Eye (tissue), 1 donor: ENCODE measurements around the gene LNP1.

Experiments
- DNase-seq: peaks from one replicate; pipeline ENCODE4 v3.0.0-alpha.2; 2015

The LNP1 gene

GRCh38 chr3:100483529-100483928 lies 82.2 kb downstream of the LNP1 start:
- no peak for DNase-seq

- DNase-seq: no peak
Observed at GRCh38 chr3:100486808-100487207, 85.5 kb downstream of the LNP1 start.

DNA sequence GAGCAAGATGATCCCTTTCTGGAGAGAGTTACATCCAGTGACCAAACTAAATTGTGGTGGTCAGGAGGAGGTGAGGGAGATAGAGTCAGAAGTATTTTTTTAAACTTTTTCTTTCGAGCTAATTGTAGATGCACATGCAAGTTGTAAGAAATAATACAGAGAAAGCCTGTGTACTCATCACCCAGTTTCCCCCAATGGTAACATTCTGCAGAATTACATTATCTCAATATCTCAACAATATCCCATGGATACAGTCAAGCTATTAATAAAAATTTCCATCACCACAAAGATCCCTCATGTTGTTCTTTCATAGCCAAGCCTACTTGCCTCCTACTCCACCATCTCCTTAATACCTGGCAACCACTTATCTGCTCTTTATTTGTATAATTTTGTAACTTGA lies 87.8 kb downstream of the LNP1 start:
- no peak for DNase-seq

DNA sequence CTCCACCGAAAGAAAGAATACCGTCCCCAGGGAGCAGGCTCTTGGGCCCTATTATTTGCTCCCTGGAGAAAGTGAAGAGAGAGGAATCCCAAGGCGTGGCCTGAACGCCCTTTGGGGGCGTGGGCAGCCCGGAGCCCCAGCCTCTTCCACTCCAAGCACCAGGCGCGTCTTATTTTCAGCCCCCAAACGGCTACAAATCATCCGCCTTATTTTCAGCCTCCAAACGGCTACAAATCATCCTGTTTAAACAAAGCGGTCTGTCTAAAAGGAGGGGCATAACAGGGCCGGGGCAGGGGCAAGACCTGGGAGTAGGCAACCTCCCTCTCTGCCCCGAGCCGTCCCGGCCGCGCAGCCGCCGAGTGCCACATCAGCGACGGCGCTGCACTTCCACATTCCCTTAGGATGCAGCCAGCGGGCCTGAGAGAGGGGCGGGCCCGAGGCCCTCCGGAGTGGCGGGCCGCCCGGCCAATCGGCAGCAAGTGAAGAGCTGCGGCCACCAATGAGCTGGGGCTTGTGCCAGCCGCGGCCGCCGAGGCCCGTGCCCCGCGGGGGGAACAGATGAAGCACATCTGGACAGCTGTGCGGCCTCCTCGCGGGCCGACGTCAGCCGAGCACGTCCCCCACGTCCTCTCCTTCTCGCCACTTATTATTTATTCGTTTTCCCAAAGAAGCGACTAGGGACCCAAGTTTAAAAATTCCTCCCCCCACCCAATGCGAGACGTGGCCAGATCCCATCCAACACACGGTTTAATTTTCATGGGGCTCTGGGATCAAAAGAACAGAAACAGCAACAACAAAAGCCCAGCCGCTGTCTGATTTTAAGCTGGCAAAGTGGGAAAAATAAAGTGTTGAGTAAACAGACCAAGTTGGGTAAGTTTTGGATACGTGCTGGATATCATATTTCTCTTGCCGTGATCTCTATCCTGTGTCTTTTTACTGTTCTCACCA lies 91.0 kb downstream of the LNP1 start, which contains the start of gene TMEM45A:
Gene TMEM45A, plus strand, starts transcription at position 561 of the 948 bp plus-strand sequence. CDS start 62,593 bp downstream, outside the sequence.
- DNase-seq: peak; percentile 97

DNA sequence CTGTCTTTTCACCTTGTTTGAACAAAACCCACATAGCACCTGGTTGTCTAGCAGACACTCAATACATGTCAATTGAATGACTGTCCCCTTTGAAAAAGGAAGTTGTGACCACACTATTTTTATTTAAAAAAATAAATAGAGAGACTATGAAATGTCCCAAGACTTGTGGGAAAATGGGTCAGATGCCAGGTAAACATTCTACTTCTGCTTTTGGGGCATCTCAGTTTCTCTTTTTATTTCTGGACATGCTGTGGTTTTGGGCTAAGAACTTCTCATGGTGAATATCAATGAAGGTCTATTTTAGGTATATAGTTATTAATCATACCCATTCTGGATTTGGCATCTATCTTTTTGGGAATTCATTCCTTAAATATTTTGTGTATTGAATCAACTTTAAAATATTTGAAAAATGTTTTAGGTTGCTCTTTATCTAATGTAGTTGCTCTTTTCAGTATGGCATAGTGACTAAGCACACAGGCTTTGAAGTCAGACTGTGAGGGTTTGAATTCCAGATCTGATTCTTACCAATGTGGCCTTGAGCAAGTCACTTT lies 95.4 kb downstream of the LNP1 start:
- DNase-seq: no peak

DNA sequence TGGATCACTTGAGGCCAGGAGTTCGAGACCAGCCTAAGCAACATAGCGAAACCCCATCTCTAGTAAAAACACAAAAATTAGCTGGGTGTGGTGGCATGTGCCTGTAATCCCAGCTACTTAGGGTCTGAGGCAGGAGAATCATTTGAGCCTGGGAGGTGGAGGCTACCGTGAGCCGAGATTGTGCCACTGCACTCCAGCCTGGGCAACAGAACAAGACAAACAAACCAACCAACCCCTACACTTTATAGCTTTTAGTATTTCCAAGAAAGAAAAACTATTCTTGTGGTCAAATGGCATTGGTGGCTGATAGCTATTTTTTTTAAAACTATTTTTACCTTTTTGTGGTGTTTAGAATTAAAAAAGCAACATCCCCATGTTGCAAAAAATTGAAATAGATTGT lies 98.3 kb downstream of the LNP1 start:
- no peak for DNase-seq

DNA sequence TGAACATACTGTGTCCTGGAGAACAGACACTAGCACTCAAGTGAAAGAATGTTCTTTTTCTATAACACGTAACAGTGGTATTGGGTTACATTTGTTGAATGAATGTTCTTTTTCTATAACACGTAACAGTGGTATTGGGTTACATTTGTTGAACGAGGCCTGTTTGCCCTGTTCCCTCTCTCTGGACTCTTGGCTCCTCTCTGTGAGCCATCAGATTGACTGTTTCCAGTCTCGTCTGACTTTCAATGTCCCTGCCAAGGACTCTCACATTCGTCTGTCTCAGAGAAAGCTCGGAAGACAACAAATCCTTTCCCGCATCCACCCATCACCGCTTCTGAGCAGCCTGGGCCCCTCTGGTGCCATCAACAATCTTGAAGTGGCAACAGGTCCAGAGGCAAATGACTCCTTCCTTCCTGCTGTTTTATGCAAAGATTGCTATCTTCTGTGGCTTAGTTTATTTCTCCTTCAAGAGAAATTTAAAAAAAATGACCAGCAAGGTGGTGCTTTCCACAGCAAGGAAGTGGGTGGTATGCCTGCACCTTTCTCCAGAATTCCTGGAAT lies 99.1 kb downstream of the LNP1 start:
- DNase-seq: no peak

DNA sequence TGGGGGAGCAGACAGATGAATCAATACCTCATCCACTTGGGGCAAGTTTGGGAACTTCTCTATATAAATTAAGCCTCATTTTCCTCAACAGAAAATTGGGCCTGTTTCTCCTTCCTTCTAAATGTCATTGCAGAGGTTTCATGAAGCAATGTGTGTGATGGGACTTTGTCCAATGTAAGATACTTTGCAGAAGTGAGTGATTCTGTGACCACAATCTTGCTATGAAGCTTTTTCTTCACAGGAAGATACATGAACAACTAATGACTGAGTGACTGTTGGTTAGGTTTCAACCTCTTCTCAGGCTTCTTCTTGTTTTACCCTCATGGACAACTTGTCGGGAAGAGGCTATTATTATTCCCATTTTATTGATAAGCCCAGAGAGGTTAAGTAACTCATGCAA lies 102.1 kb downstream of the LNP1 start:
- no peak for DNase-seq
